ENCODE measurements around the gene FAM193A.
"Not testable (repeated sequence)": the region's sequence is repeated elsewhere in the genome, so short reads cannot be mapped to it uniquely, and the experiment has no call there.

FAM193A gene

DNA sequence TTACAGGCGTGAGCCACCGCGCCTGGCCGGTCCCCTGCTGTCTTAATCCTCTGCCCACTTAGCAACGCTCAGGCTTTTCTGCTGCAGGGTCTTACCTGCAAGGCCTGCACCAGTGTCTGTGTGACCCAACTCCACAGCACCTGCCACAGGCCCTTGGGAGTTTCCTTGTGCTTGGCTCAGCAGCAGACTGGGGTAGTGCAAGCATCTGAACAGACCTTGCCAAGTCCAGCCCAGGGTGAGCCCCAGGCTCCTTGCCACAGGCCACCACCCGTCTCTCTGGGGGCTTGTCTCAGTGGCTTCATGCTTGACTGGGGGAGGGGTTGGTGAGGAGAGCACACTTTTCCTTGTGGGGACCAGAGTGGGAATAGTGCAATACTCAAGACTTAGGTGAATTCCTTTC, 87.0 kb downstream of the FAM193A start:
- H3K4me3 ChIP-seq (ENCODE audit: control insufficient read depth, low read depth, low read length) = no peak overlapping the region
- TF ChIP-seq CTCF (conservative IDR thresholded peaks at IDR 0.05; ENCODE audit: control insufficient read depth, insufficient read depth, low read depth, low read length) = no peak
- no peak for DNase-seq (ENCODE audit: low read depth)

- DNase-seq (ENCODE audit: low read depth) = no peak
- no peak for TF ChIP-seq CTCF (conservative IDR thresholded peaks at IDR 0.05; ENCODE audit: control insufficient read depth, insufficient read depth, low read depth, low read length)
- no peak overlapping the region for H3K4me3 ChIP-seq (ENCODE audit: control insufficient read depth, low read depth, low read length)
Observed at GRCh38 chr4:2624782-2625530, 88.5 kb downstream of the FAM193A start.

GRCh38 chr4:2626231-2626630, 89.8 kb downstream of the FAM193A start:
- TF ChIP-seq CTCF (conservative IDR thresholded peaks at IDR 0.05; ENCODE audit: control insufficient read depth, insufficient read depth, low read depth, low read length) = no peak
- no peak for DNase-seq (ENCODE audit: low read depth)
- no peak overlapping the region for H3K4me3 ChIP-seq (ENCODE audit: control insufficient read depth, low read depth, low read length)

- H3K4me3 ChIP-seq (ENCODE audit: control insufficient read depth, low read depth, low read length) = no peak overlapping the region
- no peak for TF ChIP-seq CTCF (conservative IDR thresholded peaks at IDR 0.05; ENCODE audit: control insufficient read depth, insufficient read depth, low read depth, low read length)
- no peak for DNase-seq (ENCODE audit: low read depth)
Observed at GRCh38 chr4:2630556-2631273, 94.3 kb downstream of the FAM193A start.

- H3K4me3 ChIP-seq (ENCODE audit: control insufficient read depth, low read depth, low read length) = no peak overlapping the region
- TF ChIP-seq CTCF (conservative IDR thresholded peaks at IDR 0.05; ENCODE audit: control insufficient read depth, insufficient read depth, low read depth, low read length) = no peak
- no peak for DNase-seq (ENCODE audit: low read depth)
Observed at GRCh38 chr4:2634014-2634413, 97.6 kb downstream of the FAM193A start.

DNA sequence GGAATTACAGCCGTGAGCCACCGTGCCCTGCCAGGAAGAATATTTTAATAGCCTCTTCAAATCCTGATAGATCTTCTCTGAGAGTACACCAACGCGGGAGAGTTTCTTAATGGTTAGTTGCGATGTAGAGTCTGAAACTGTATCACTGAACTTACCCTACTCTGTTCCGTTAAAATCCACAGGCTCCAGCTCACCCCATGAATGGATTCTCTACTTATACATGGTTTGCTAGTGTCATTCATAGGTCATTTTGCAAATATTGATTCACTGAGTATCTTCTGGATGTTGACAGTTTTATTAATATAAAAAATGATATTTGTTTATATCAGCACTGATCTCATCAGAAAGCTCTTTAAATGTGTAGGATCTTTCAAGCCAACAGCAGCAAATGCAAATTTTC, 99.9 kb downstream of the FAM193A start:
- no peak for DNase-seq (ENCODE audit: low read depth)
- no peak overlapping the region for H3K4me3 ChIP-seq (ENCODE audit: control insufficient read depth, low read depth, low read length)
- no peak for TF ChIP-seq CTCF (conservative IDR thresholded peaks at IDR 0.05; ENCODE audit: control insufficient read depth, insufficient read depth, low read depth, low read length)

GRCh38 chr4:2636994-2637393, 100.5 kb downstream of the FAM193A start:
- not testable (repeated sequence) for H3K4me3 ChIP-seq (ENCODE audit: control insufficient read depth, low read depth, low read length); DNase-seq (ENCODE audit: low read depth)

Measured in fibroblast of mammary gland (primary cell).